ENCODE data around the gene TPX2. TPM values are rescaled to one million over a fixed set of nuclear protein-coding genes. Genes with fewer than 3 reads are reported as not detected.
"Not testable (repeated sequence)": the region's sequence is repeated elsewhere in the genome, so short reads cannot be mapped to it uniquely, and the experiment has no call there.

The TPX2 gene
- total RNA-seq, 2 experiments from 2014 or later = 0.85 to 0.89 TPM

DNA sequence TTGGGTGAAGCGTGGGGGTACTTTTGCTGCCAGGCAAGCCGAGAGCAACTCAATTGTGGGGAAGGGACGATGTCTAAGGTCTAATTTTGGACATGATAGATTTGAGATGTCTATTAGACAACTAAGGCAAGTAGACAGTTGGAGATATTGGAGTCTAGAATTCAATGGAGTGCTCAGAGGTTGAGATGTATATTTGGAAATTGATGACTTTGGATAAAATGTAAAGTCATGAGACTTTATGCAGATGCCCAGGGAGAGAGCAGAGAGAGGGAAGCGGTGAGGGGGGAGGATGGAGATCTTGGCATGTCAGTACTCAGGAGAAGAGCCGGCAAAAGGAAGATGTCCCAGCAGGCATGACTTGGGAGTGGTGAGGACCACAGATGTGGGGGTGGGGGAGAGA lies 87.0 kb downstream of the TPX2 start:
- Mint-ChIP-seq H3K36me3 (ENCODE audit: low read depth) (no peaks in the 10 kb centered on the region), H3K4me3 (no peak overlapping the region), H3K27me3 (no peaks in the 10 kb centered on the region), H3K27ac (no peak overlapping the region), H3K4me1 (ENCODE audit: low read depth) (no peaks in the 10 kb centered on the region), H3K9me3 (no peaks in the 10 kb centered on the region)
- Histone ChIP-seq H3K27ac (ENCODE audit: low read depth in 1 of 2, low read length in 2 of 2) (no peak overlapping the region), H3K9me3 (ENCODE audit: control insufficient read depth in 1 of 2, insufficient read depth in 1 of 2, low read length in 2 of 2) (no peaks in the 10 kb centered on the region), H3K36me3 (ENCODE audit: insufficient read depth, low read length) (no peaks in the 10 kb centered on the region), H3K4me3 (ENCODE audit: low read length) (no peak overlapping the region), H3K27me3 (ENCODE audit: control insufficient read depth in 1 of 2, insufficient read depth in 2 of 2, low read length in 2 of 2) (peaks cover 0 to 3% of the 10 kb centered on the region in 2 experiments), H3K4me1 (ENCODE audit: insufficient read depth, low read length) (peaks cover 10% of the 10 kb centered on the region)
- ChIA-PET POLR2A (no interaction called here), CTCF (no interaction called here)
- ATAC-seq (ENCODE audit: poor library complexity) (no peak), DNase-seq (no peak)
- intact Hi-C loops (cut with DNase I, micrococcal nuclease) = loop anchor here in 1 of 2 experiments (10.0 kb wide), 1 partner anchor 829 kb away; no protein-coding TSS in a partner anchor
- TF ChIP-seq, protein P1, sequence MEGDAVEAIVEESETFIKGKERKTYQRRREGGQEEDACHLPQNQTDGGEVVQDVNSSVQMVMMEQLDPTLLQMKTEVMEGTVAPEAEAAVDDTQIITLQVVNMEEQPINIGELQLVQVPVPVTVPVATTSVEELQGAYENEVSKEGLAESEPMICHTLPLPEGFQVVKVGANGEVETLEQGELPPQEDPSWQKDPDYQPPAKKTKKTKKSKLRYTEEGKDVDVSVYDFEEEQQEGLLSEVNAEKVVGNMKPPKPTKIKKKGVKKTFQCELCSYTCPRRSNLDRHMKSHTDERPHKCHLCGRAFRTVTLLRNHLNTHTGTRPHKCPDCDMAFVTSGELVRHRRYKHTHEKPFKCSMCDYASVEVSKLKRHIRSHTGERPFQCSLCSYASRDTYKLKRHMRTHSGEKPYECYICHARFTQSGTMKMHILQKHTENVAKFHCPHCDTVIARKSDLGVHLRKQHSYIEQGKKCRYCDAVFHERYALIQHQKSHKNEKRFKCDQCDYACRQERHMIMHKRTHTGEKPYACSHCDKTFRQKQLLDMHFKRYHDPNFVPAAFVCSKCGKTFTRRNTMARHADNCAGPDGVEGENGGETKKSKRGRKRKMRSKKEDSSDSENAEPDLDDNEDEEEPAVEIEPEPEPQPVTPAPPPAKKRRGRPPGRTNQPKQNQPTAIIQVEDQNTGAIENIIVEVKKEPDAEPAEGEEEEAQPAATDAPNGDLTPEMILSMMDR (IDR thresholded peaks at IDR 0.05) = no peak

GRCh38 chr20:31827059-31827458 lies 88.0 kb downstream of the TPX2 start:
- Mint-ChIP-seq H3K9me3 (no peaks in the 10 kb centered on the region), H3K27ac (no peak overlapping the region), H3K4me3 (no peak overlapping the region), H3K36me3 (ENCODE audit: low read depth) (no peaks in the 10 kb centered on the region), H3K4me1 (ENCODE audit: low read depth) (no peaks in the 10 kb centered on the region), H3K27me3 (no peaks in the 10 kb centered on the region)
- peaks cover 0 to 3% of the 10 kb centered on the region in 2 experiments for H3K27me3 ChIP-seq (ENCODE audit: control insufficient read depth in 1 of 2, insufficient read depth in 2 of 2, low read length in 2 of 2)
- ChIA-PET CTCF (no interaction called here), POLR2A (no interaction called here)
- ATAC-seq (ENCODE audit: poor library complexity) = no peak
- no peaks in the 10 kb centered on the region for H3K9me3 ChIP-seq (ENCODE audit: control insufficient read depth in 1 of 2, insufficient read depth in 1 of 2, low read length in 2 of 2)
- intact Hi-C loops (cut with DNase I, micrococcal nuclease) = loop anchor here in 1 of 2 experiments (10.0 kb wide), 1 partner anchor 828 kb away; no protein-coding TSS in a partner anchor
- H3K4me3 ChIP-seq (ENCODE audit: low read length) = no peak overlapping the region
- H3K27ac ChIP-seq (ENCODE audit: low read depth in 1 of 2, low read length in 2 of 2) = no peak overlapping the region
- TF ChIP-seq, protein P1 (IDR thresholded peaks at IDR 0.05) = no peak
- no peak for DNase-seq
- peaks cover 10% of the 10 kb centered on the region for H3K4me1 ChIP-seq (ENCODE audit: insufficient read depth, low read length)
- no peaks in the 10 kb centered on the region for H3K36me3 ChIP-seq (ENCODE audit: insufficient read depth, low read length)

- POLR2A ChIA-PET; DNase-seq; H3K4me1 Mint-ChIP-seq (ENCODE audit: low read depth); H3K4me3 Mint-ChIP-seq; CTCF ChIA-PET; H3K9me3 ChIP-seq (ENCODE audit: control insufficient read depth in 1 of 2, insufficient read depth in 1 of 2, low read length in 2 of 2); H3K27me3 ChIP-seq (ENCODE audit: control insufficient read depth in 1 of 2, insufficient read depth in 2 of 2, low read length in 2 of 2); H3K9me3 Mint-ChIP-seq; H3K36me3 Mint-ChIP-seq (ENCODE audit: low read depth); H3K27ac Mint-ChIP-seq; H3K4me3 ChIP-seq (ENCODE audit: low read length); H3K27me3 Mint-ChIP-seq; H3K36me3 ChIP-seq (ENCODE audit: insufficient read depth, low read length); ATAC-seq (ENCODE audit: poor library complexity); H3K4me1 ChIP-seq (ENCODE audit: insufficient read depth, low read length); H3K27ac ChIP-seq (ENCODE audit: low read depth in 1 of 2, low read length in 2 of 2): not testable (repeated sequence)
- intact Hi-C loops (cut with DNase I, micrococcal nuclease) = loop anchor here in 1 of 2 experiments (10.0 kb wide), 1 partner anchor 827 kb away; no protein-coding TSS in a partner anchor
These were observed 88.9 kb downstream of the TPX2 start for GRCh38 chr20:31828016-31828415.

- no peaks in the 10 kb centered on the region for H3K4me1 Mint-ChIP-seq (ENCODE audit: low read depth)
- CTCF ChIA-PET = no interaction called here
- intact Hi-C loops (cut with DNase I, micrococcal nuclease) = loop anchor here in 1 of 2 experiments (10.0 kb wide), 1 partner anchor 825 kb away; no protein-coding TSS in a partner anchor
These were observed 90.6 kb downstream of the TPX2 start for GRCh38 chr20:31829731-31830130.

More at GRCh38 chr20:31829731-31830130, 90.6 kb downstream of the TPX2 start:
- no peaks in the 10 kb centered on the region for H3K9me3 Mint-ChIP-seq
- H3K4me3 Mint-ChIP-seq = no peak overlapping the region
- Histone ChIP-seq H3K27me3 (ENCODE audit: control insufficient read depth in 1 of 2, insufficient read depth in 2 of 2, low read length in 2 of 2) (no peaks in the 10 kb centered on the region), H3K36me3 (ENCODE audit: insufficient read depth, low read length) (no peaks in the 10 kb centered on the region), H3K4me3 (ENCODE audit: low read length) (no peak overlapping the region), H3K9me3 (ENCODE audit: control insufficient read depth in 1 of 2, insufficient read depth in 1 of 2, low read length in 2 of 2) (no peaks in the 10 kb centered on the region), H3K4me1 (ENCODE audit: insufficient read depth, low read length) (no peaks in the 10 kb centered on the region), H3K27ac (ENCODE audit: low read depth in 1 of 2, low read length in 2 of 2) (no peak overlapping the region)
- H3K36me3 Mint-ChIP-seq (ENCODE audit: low read depth) = no peaks in the 10 kb centered on the region
- no peaks in the 10 kb centered on the region for H3K27me3 Mint-ChIP-seq
- POLR2A ChIA-PET = no interaction called here
- ATAC-seq (ENCODE audit: poor library complexity) (no peak), DNase-seq (no peak)
- TF ChIP-seq, protein P1 (IDR thresholded peaks at IDR 0.05) = no peak
- no peak overlapping the region for H3K27ac Mint-ChIP-seq

Measured in CD4-positive, alpha-beta T cell (primary cell).